GM12875 (cell line): ENCODE measurements around the gene GRM5.
"Not testable (repeated sequence)": the region's sequence is repeated elsewhere in the genome, so short reads cannot be mapped to it uniquely, and the experiment has no call there.

Source experiments
- H3K4me3 ChIP-seq: one replicate; pipeline ENCODE4 v1.5.1; 2011; ENCODE audit warnings: low read depth, low read length, control low read depth
- CTCF ChIP-seq: IDR thresholded peaks from 2 replicates; pipeline ENCODE4 v1.5.1; 2011; ENCODE audit warnings: low read depth, mild to moderate bottlenecking, control low read depth, inconsistent platforms, low read length, moderate library complexity, borderline replicate concordance; ENCODE audit not compliant: insufficient read depth

The GRM5 gene

GRCh38 chr11:89065651-89066201 is at the start of gene GRM5:
Gene GRM5 (minus strand): TSS chr11:89065982. CDS start chr11:89047872, 18,110 bp downstream.
- not testable (repeated sequence) for H3K4me3 ChIP-seq

- not testable (repeated sequence) for H3K4me3 ChIP-seq
- TF ChIP-seq CTCF, result peak; percentile 62
Observed at GRCh38 chr11:89097956-89098355, 32.2 kb upstream of the GRM5 start.

GRCh38 chr11:89093806-89094205 is 28.0 kb upstream of the GRM5 start:
- not testable (repeated sequence) for H3K4me3 ChIP-seq

- not testable (repeated sequence) for H3K4me3 ChIP-seq
Observed at GRCh38 chr11:89084951-89085350, 19.2 kb upstream of the GRM5 start.

- H3K4me3 ChIP-seq, result not testable (repeated sequence)
Observed at GRCh38 chr11:89070911-89071310, 5.1 kb upstream of the GRM5 start.

- no peak for TF ChIP-seq CTCF
- H3K4me3 ChIP-seq, result no peak overlapping the region
Observed at GRCh38 chr11:89067264-89067663, 1.5 kb upstream of the GRM5 start.

GRCh38 chr11:89065066-89065465 is 716 bp downstream of the GRM5 start:
- no peak for TF ChIP-seq CTCF
- no peak overlapping the region for H3K4me3 ChIP-seq

- not testable (repeated sequence) for H3K4me3 ChIP-seq
Observed at GRCh38 chr11:89063481-89063951, 2.3 kb downstream of the GRM5 start.

GRCh38 chr11:89062771-89063298 is 2.9 kb downstream of the GRM5 start:
- not testable (repeated sequence) for H3K4me3 ChIP-seq

GRCh38 chr11:89061839-89062238 is 3.9 kb downstream of the GRM5 start:
- H3K4me3 ChIP-seq, result not testable (repeated sequence)

- not testable (repeated sequence) for H3K4me3 ChIP-seq
Observed at GRCh38 chr11:89057406-89057805, 8.4 kb downstream of the GRM5 start.

GRCh38 chr11:89052220-89052619 is 13.6 kb downstream of the GRM5 start:
- H3K4me3 ChIP-seq, result no peak overlapping the region
- TF ChIP-seq CTCF, result no peak

- not testable (repeated sequence) for H3K4me3 ChIP-seq
Observed at GRCh38 chr11:89047159-89047558, 18.6 kb downstream of the GRM5 start.

GRCh38 chr11:89043861-89044588 is 21.8 kb downstream of the GRM5 start:
- H3K4me3 ChIP-seq, result not testable (repeated sequence)

GRCh38 chr11:89029671-89030070 is 36.1 kb downstream of the GRM5 start:
- not testable (repeated sequence) for H3K4me3 ChIP-seq
